GM12875 (cell line): ENCODE measurements around the gene WDR70.

Source experiments
- H3K4me3 ChIP-seq: one replicate; pipeline ENCODE4 v1.5.1; 2011; ENCODE audit warnings: low read depth, low read length, control low read depth
- TF ChIP-seq, protein P1 (sequence below): IDR thresholded peaks from 2 replicates; pipeline ENCODE4 v1.5.1; 2011; ENCODE audit warnings: low read depth, mild to moderate bottlenecking, control low read depth, inconsistent platforms, low read length, moderate library complexity, borderline replicate concordance; ENCODE audit not compliant: insufficient read depth

The WDR70 gene

DNA sequence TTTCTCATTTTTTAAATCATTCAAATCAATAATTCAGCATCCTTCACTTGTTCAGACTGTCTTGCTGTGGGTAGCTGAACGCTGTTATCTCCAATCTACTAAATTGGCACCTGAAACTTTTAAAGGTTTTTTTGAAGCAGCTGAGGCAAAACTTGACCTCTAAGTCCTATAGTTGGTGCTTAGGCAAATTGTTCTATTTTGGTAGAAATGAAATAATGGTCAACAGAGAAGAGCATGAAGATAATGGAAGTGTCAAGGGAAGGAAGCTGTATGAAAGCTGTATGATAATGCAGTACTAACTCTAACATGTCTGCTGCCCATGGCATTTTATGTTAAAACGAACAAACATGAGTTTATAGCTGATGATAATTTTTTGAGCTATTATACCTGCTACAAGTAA lies 322.8 kb downstream of the WDR70 start:
- TF ChIP-seq, protein P1, sequence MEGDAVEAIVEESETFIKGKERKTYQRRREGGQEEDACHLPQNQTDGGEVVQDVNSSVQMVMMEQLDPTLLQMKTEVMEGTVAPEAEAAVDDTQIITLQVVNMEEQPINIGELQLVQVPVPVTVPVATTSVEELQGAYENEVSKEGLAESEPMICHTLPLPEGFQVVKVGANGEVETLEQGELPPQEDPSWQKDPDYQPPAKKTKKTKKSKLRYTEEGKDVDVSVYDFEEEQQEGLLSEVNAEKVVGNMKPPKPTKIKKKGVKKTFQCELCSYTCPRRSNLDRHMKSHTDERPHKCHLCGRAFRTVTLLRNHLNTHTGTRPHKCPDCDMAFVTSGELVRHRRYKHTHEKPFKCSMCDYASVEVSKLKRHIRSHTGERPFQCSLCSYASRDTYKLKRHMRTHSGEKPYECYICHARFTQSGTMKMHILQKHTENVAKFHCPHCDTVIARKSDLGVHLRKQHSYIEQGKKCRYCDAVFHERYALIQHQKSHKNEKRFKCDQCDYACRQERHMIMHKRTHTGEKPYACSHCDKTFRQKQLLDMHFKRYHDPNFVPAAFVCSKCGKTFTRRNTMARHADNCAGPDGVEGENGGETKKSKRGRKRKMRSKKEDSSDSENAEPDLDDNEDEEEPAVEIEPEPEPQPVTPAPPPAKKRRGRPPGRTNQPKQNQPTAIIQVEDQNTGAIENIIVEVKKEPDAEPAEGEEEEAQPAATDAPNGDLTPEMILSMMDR, result no peak

DNA sequence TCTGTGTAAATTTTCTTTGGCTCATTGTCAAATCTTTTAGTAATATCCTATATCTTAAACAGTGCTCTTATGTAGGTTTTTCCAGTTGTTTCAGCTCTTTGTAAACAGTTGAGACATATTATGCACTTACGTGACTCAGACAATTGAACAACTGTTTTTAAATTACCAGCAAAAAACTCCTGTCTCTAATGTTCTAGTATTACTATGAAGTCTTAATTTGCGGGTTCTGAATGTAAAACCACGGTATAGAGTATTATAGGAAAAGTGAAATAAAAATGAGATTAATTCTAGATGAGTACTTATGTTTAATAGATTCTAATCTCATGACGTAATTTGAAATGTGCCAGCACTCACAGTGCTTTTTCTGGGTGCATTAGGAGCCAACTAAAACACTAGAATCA lies 324.7 kb downstream of the WDR70 start:
- TF ChIP-seq, protein P1, result no peak
- no peak overlapping the region for H3K4me3 ChIP-seq

More for the DNA sequence above, 322.8 kb downstream of the WDR70 start:
- H3K4me3 ChIP-seq, result no peak overlapping the region

DNA sequence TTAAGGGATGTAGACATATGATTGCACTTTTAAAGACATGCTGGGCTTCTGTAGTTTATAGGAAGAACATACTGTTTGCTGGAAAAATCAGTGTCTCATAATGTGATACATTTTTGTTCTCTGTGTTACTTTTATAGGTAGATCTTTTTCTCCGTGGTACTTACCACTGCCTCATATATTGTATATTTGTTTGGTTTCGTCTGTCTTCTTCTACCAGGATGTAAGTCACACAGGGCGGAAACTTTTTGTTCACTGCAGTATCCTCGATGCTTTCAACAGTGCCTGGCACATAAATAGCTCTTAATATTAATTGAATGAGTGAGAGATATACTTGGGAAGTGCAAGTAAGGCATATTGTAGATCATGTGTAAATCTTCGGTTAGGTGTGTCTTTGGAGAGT lies 325.3 kb downstream of the WDR70 start:
- H3K4me3 ChIP-seq, result no peak overlapping the region
- TF ChIP-seq, protein P1, result no peak

DNA sequence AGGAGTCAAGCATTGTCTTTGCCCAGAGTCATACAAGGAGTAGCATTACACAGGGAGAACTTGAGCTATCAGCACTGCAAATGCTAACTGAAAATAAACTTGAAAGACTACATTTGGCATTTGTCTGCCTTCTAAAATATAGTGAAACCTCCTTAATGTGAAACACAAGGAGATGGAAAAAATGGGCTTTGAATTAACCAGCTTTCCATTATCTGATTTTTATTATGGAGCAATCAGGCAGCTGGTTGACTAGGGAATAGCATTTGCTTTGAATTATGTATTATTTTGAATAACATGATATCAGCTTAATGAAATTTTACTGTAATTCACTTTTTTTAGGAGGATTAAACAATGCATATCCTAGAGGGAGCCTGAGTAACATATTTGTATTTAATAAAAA lies 329.9 kb downstream of the WDR70 start:
- no peak overlapping the region for H3K4me3 ChIP-seq
- TF ChIP-seq, protein P1, result no peak

DNA sequence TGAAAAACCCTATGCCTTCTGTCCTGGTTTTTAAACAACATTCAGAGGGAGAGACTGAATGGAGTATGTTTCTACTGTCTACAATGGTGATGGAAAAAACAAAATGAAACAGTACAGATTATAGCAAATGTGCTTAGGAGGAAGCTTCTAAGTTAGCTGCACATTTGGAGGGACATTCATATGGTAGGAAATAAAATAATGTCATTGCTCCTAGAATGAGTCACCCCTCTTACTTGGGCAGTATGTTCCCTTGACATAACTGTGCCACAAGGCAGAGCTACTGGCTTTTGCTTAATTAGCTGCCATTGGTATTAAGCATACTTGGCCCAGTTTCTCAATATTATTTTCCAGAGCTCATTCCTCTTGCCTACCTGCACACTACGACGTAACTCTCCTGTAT lies 331.8 kb downstream of the WDR70 start:
- no peak overlapping the region for H3K4me3 ChIP-seq
- TF ChIP-seq, protein P1, result no peak

DNA sequence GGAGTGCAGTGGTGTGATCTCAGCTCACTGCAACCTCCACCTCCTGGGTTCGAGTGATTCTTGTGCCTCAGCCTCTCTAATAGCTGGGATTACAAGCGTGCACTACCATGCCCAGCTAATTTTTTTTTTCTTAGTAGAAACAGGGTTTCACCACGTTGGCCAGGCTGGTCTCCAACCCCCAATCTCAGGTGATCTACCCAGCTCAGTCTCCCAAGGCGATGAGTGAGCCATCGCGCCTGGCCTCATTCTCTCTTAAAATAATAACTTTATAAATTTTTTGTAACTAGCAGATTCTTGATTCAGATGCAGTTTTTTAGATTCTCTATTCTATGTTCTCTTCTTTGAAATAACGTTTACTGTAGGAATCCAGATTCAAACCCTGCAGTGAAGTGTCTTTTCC lies 333.6 kb downstream of the WDR70 start:
- TF ChIP-seq, protein P1, result no peak
- H3K4me3 ChIP-seq, result no peak overlapping the region

DNA sequence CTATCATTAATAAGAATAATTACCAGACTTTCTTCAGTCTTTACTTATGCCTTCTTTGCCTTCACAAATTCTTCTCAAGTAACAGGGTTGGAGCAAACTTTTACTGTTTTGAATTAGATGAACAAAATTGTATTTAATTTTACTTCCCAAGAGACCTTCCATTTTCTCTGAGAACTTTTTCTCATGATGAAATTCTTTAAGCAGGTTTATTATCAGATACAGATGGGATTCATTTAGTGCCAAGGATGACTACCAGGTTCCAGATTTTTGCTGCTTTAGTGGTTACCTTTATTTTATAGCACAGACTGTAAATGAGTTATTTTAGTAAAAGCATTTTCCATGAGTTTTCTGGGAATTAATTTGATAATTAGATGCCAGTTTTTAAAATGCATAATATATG lies 335.6 kb downstream of the WDR70 start:
- TF ChIP-seq, protein P1, result no peak
- no peak overlapping the region for H3K4me3 ChIP-seq
